HTERT RPE-1 (cell line): ENCODE measurements around the gene GRAP.
"Not testable (repeated sequence)": the region's sequence is repeated elsewhere in the genome, so short reads cannot be mapped to it uniquely, and the experiment has no call there.

Experiments
- in situ Hi-C: fragments of 300-500 bp; cut with MboI; formaldehyde crosslinking; loops from 4 replicates; pipeline ENCODE4 v1.14.3; 2020; ENCODE audit warnings: low sequenced_read_pairs

Gene GRAP

GRCh38 chr17:19046782-19047375, at the start of gene GRAP:
TSS of gene GRAP (minus strand) at chr17:19046957. CDS start at chr17:19046926, 31 bp downstream.
- in situ Hi-C loops, result not testable (repeated sequence)

GRCh38 chr17:19093684-19094438, 47.1 kb upstream of the GRAP start:
- in situ Hi-C loops, result not testable (repeated sequence)

- in situ Hi-C loops, result not testable (repeated sequence)
Observed at GRCh38 chr17:19092737-19093683, 46.3 kb upstream of the GRAP start.

GRCh38 chr17:19090058-19090772, 43.5 kb upstream of the GRAP start:
- in situ Hi-C loops, result not testable (repeated sequence)

- in situ Hi-C loops, result not testable (repeated sequence)
Observed at GRCh38 chr17:19088804-19089685, 42.3 kb upstream of the GRAP start.

GRCh38 chr17:19077386-19077785, 30.6 kb upstream of the GRAP start:
- in situ Hi-C loops, result not testable (repeated sequence)

- in situ Hi-C loops, result not testable (repeated sequence)
Observed at GRCh38 chr17:19076398-19077192, 29.8 kb upstream of the GRAP start.

GRCh38 chr17:19070318-19071168, 23.8 kb upstream of the GRAP start:
- in situ Hi-C loops, result not testable (repeated sequence)

GRCh38 chr17:19064378-19064777, 17.6 kb upstream of the GRAP start:
- in situ Hi-C loops, result not testable (repeated sequence)

GRCh38 chr17:19063326-19063956, 16.7 kb upstream of the GRAP start:
- in situ Hi-C loops, result not testable (repeated sequence)

GRCh38 chr17:19062718-19063325, 16.1 kb upstream of the GRAP start:
- in situ Hi-C loops, result not testable (repeated sequence)

GRCh38 chr17:19062009-19062717, 15.4 kb upstream of the GRAP start:
- in situ Hi-C loops, result not testable (repeated sequence)

GRCh38 chr17:19055447-19055846, 8.7 kb upstream of the GRAP start:
- in situ Hi-C loops, result not testable (repeated sequence)

GRCh38 chr17:19048826-19049225, 2.1 kb upstream of the GRAP start:
- in situ Hi-C loops, result not testable (repeated sequence)

GRCh38 chr17:19047510-19047909, 753 bp upstream of the GRAP start:
- in situ Hi-C loops, result not testable (repeated sequence)

- in situ Hi-C loops, result not testable (repeated sequence)
Observed at GRCh38 chr17:19044643-19045042, 2.1 kb downstream of the GRAP start.
